ENCODE results near the gene PRAF2. TPM values are rescaled to one million over a fixed set of nuclear protein-coding genes. Genes with fewer than 3 reads are reported as not detected.

The PRAF2 gene
- polyA plus RNA-seq, 1 donor, result 14.0 TPM

DNA sequence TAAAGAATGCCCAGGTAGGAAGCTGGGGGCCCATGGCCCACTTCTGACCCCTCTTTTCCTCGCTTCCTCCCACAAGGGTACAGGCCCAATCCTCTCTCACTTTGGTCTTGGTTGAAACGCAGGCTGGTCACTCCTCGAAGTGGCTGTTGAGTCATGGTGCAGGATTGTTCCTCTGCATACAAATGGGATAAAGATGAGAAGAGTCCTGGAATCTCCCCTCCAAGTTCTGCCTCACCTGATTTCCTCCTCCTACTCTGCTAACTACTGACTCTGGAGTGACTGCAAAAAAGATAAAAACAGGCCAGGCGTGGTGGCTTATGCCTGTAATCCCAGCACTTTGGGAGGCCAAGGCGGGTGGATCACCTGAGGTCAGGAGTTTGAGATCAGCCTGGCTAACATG is 4.1 kb upstream of the PRAF2 start:
- Histone ChIP-seq H3K36me3 (ENCODE audit: control insufficient read depth, insufficient read depth, low read length) (peaks cover 9% of the 10 kb centered on the region), H3K4me1 (ENCODE audit: control insufficient read depth, insufficient read depth, low read length) (peaks cover 16% of the 10 kb centered on the region), H3K27me3 (ENCODE audit: control insufficient read depth, insufficient read depth, low read length) (no peaks in the 10 kb centered on the region), H3K4me3 (ENCODE audit: low read length) (no peak overlapping the region), H3K9me3 (ENCODE audit: control insufficient read depth, low read depth, low read length) (peaks cover 2% of the 10 kb centered on the region), H3K27ac (ENCODE audit: low read length) (no peak overlapping the region)
- WGBS (ENCODE audit: insufficient coverage, low lambda C conversion rate), result no CpG with 5 or more reads among the region's 5 CpGs
- DNase-seq, result no peak

DNA sequence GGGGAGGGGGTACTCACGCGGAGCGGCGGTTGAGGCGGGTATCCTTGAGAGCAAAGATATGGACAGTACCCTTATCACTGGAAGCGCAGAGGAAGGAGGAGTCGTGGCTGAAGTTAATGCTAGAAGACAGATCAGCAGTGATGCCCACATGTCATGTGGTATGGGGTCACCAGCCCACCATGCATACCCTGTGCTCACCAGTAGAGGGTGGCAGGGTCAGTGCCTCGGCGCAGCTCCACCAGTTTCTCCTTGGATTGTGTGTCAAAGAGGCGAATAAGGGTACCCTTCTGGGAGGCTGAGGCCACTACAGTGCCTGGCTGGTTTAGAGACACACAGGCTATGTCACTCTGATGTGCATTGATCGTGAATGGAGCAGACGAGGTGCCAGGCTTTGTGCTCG is 1.5 kb upstream of the PRAF2 start:
- DNase-seq, result no peak
- Histone ChIP-seq H3K4me3 (ENCODE audit: low read length) (no peak overlapping the region), H3K27me3 (ENCODE audit: control insufficient read depth, insufficient read depth, low read length) (no peaks in the 10 kb centered on the region), H3K4me1 (ENCODE audit: control insufficient read depth, insufficient read depth, low read length) (peaks cover 26% of the 10 kb centered on the region), H3K27ac (ENCODE audit: low read length) (no peak overlapping the region), H3K36me3 (ENCODE audit: control insufficient read depth, insufficient read depth, low read length) (peaks cover 9% of the 10 kb centered on the region), H3K9me3 (ENCODE audit: control insufficient read depth, low read depth, low read length) (peaks cover 2% of the 10 kb centered on the region)
- no CpG with 5 or more reads among the region's 13 CpGs for WGBS (ENCODE audit: insufficient coverage, low lambda C conversion rate)

DNA sequence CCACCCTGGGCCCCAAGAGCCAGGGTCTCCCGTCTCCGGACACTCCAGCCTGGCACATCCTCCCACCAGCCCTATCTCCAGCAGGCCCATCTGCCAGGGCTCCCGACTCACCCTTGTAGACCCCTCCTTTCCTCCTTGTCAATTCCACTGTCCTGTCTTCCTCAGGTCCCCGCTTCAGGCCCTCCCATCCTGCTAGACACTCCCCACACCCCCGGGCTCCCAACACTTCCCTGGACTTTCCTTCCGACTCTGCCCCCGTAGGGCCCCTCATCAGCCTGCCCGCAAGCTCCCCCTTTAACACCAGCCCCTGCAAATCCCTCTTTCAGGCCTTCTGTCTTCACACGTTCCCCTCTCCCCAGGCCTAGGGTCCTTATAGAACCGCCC is 1.1 kb downstream of the PRAF2 start:
- Histone ChIP-seq H3K9me3 (ENCODE audit: control insufficient read depth, low read depth, low read length) (peaks cover 2% of the 10 kb centered on the region), H3K4me1 (ENCODE audit: control insufficient read depth, insufficient read depth, low read length) (peaks cover 18% of the 10 kb centered on the region), H3K27ac (ENCODE audit: low read length) (no peak overlapping the region), H3K27me3 (ENCODE audit: control insufficient read depth, insufficient read depth, low read length) (no peaks in the 10 kb centered on the region), H3K4me3 (ENCODE audit: low read length) (peak overlapping the region; percentile 68), H3K36me3 (ENCODE audit: control insufficient read depth, insufficient read depth, low read length) (peaks cover 9% of the 10 kb centered on the region)
- DNase-seq, result no peak
- WGBS (ENCODE audit: insufficient coverage, low lambda C conversion rate), result no CpG with 5 or more reads among the region's 10 CpGs

DNA sequence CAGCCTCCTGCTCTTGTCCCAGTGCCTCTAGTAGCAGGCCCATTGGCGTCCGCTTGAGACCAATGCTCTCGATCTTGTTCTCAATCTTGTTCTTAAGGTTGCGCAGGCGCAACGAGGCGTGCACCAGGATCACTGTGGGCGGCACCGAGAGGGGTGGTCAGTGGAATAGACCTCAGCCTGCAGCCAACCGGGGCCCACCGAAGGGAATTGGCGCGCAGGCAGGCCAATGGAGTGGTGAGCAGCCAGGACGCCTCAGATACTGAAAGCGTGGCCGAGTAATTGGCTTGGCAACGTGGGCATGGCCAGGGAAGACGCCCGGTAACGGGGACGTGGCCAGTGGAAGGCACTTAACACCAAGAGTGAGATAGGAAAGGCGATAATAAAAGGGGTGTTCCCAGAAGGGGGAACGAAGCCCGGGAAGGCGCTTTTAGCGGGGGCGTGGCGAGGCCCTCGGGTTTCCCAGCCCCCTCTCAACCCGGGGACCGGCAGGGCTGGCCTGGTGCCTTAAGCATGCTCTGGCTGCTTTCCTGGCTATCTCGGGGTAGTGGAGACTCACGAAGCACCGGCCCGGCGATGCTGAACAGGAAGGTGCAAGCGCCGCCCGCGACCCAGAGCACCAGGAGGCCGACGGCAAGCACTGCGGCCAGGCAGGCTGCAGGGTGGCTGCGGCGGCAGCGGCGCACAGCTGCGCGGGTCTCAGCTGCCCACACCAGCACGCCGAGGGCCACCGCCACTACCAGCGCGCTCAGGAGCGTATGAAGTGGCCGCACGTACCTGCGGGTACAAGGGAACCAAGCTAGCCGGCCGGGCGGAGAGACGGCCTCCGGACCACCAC is 1.7 kb downstream of the PRAF2 start:
- WGBS (ENCODE audit: insufficient coverage, low lambda C conversion rate), result no CpG with 5 or more reads among the region's 63 CpGs
- Histone ChIP-seq H3K27ac (ENCODE audit: low read length) (peak overlapping the region; percentile 41), H3K9me3 (ENCODE audit: control insufficient read depth, low read depth, low read length) (peaks cover 2% of the 10 kb centered on the region), H3K36me3 (ENCODE audit: control insufficient read depth, insufficient read depth, low read length) (peaks cover 13% of the 10 kb centered on the region), H3K4me3 (ENCODE audit: low read length) (peak overlapping the region; percentile 68), H3K27me3 (ENCODE audit: control insufficient read depth, insufficient read depth, low read length) (no peaks in the 10 kb centered on the region), H3K4me1 (ENCODE audit: control insufficient read depth, insufficient read depth, low read length) (peaks cover 18% of the 10 kb centered on the region)
- DNase-seq, result peak; percentile 75 to 76

DNA sequence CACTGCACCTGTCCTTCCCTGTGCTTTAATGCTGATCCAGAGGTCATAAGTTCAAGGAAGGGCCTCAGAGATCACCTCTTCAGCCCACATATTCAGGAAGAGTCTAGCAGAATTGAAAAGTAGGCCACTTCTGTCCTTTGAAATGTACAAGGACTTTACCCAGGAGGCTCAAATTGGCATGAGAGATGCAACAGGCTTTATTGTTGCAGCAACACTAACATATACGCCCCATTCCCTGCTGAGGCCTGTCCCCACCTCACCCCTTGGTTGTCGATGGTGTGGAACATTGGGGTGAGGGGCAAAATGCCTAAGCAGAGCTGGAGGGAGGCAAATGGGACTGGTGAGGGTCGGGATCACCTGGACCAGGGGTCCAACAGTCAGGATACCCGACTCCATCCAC is 2.8 kb downstream of the PRAF2 start:
- Histone ChIP-seq H3K27ac (ENCODE audit: low read length) (no peak overlapping the region), H3K36me3 (ENCODE audit: control insufficient read depth, insufficient read depth, low read length) (peaks cover 14% of the 10 kb centered on the region), H3K4me1 (ENCODE audit: control insufficient read depth, insufficient read depth, low read length) (peaks cover 18% of the 10 kb centered on the region), H3K4me3 (ENCODE audit: low read length) (no peak overlapping the region), H3K27me3 (ENCODE audit: control insufficient read depth, insufficient read depth, low read length) (no peaks in the 10 kb centered on the region), H3K9me3 (ENCODE audit: control insufficient read depth, low read depth, low read length) (peaks cover 2% of the 10 kb centered on the region)
- DNase-seq, result no peak
- no CpG with 5 or more reads among the region's 4 CpGs for WGBS (ENCODE audit: insufficient coverage, low lambda C conversion rate)

DNA sequence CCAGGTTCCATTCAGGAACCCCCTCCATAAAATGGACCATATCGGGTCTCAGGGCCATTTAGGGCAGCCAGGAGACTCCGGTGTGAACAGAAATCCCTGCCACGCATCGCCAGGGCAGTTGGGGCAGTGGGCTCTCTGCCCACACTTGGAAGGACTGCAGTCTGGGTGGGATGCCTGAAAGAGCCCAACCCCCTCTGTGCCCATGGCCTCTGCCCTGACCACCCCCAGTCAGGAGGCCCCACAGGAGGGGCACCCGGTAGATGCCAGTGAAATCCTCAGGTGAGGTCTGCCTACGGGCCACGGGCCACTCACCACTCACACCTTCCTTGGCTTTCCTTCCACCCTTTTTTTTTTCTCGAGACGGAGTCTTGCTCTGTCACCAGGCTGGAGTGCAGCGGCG is 4.8 kb downstream of the PRAF2 start:
- peaks cover 19% of the 10 kb centered on the region for H3K36me3 ChIP-seq (ENCODE audit: control insufficient read depth, insufficient read depth, low read length)
- DNase-seq, result no peak
- peaks cover under 1% of the 10 kb centered on the region for H3K9me3 ChIP-seq (ENCODE audit: control insufficient read depth, low read depth, low read length)
- no CpG with 5 or more reads among the region's 11 CpGs for WGBS (ENCODE audit: insufficient coverage, low lambda C conversion rate)
- H3K27me3 ChIP-seq (ENCODE audit: control insufficient read depth, insufficient read depth, low read length), result no peaks in the 10 kb centered on the region
- peaks cover 14% of the 10 kb centered on the region for H3K4me1 ChIP-seq (ENCODE audit: control insufficient read depth, insufficient read depth, low read length)
- H3K27ac ChIP-seq (ENCODE audit: low read length), result no peak overlapping the region
- H3K4me3 ChIP-seq (ENCODE audit: low read length), result no peak overlapping the region

DNA sequence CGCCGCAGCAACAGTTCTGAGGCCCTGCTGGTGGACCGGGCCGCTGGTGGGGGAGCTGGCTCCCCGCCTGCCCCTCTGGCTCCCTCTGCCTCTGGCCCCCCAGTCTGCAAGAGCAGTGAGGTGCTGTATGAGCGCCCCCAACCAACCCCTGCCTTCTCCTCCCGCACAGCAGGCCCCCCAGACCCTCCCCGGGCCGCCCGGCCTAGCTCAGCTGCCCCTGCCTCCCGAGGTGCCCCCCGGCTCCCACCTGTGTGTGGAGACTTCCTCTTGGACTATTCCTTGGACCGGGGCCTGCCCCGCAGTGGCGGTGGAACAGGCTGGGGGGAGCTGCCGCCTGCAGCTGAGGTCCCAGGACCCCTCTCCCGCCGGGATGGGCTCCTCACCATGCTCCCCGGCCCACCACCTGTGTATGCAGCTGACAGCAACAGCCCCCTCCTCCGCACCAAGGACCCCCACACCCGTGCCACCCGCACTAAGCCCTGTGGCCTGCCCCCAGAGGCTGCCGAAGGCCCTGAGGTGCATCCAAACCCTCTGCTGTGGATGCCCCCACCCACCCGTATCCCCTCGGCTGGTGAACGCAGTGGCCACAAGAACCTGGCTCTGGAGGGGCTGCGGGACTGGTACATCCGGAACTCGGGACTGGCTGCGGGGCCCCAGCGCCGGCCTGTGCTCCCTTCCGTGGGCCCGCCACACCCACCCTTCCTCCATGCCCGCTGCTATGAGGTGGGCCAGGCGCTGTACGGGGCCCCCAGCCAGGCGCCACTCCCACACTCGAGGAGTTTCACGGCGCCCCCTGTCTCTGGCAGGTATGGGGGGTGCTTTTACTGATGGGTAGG is 6.3 kb downstream of the PRAF2 start:
- no CpG with 5 or more reads among the region's 41 CpGs for WGBS (ENCODE audit: insufficient coverage, low lambda C conversion rate)
- Histone ChIP-seq H3K4me1 (ENCODE audit: control insufficient read depth, insufficient read depth, low read length) (peaks cover 5% of the 10 kb centered on the region), H3K27me3 (ENCODE audit: control insufficient read depth, insufficient read depth, low read length) (no peaks in the 10 kb centered on the region), H3K4me3 (ENCODE audit: low read length) (no peak overlapping the region), H3K9me3 (ENCODE audit: control insufficient read depth, low read depth, low read length) (no peaks in the 10 kb centered on the region), H3K36me3 (ENCODE audit: control insufficient read depth, insufficient read depth, low read length) (peaks cover 26% of the 10 kb centered on the region), H3K27ac (ENCODE audit: low read length) (no peak overlapping the region)
- no peak for DNase-seq

DNA sequence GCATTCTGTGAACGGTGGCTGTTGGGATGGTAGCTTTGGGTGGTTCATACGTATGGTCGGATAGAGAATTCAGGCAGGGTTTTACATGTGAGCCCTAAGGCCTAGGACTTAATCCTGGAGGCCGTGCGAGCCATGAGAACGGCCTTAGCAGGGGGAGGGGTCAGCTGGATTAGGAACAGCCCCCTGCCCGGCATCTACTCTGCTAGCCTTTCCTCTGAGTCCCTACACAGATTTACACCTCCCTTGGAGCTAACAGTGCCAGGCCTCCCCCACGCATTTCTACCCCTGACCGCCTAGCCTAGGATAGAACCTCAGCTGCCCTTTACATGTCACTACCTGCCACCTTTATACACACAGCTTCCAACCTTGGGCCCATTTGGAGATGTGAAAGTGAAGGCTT is 7.1 kb downstream of the PRAF2 start:
- DNase-seq, result no peak
- H3K4me1 ChIP-seq (ENCODE audit: control insufficient read depth, insufficient read depth, low read length), result peaks cover 6% of the 10 kb centered on the region
- peaks cover 32% of the 10 kb centered on the region for H3K36me3 ChIP-seq (ENCODE audit: control insufficient read depth, insufficient read depth, low read length)
- H3K4me3 ChIP-seq (ENCODE audit: low read length), result no peak overlapping the region
- H3K27me3 ChIP-seq (ENCODE audit: control insufficient read depth, insufficient read depth, low read length), result no peaks in the 10 kb centered on the region
- WGBS (ENCODE audit: insufficient coverage, low lambda C conversion rate), result no CpG with 5 or more reads among the region's 9 CpGs
- no peak overlapping the region for H3K27ac ChIP-seq (ENCODE audit: low read length)
- H3K9me3 ChIP-seq (ENCODE audit: control insufficient read depth, low read depth, low read length), result no peaks in the 10 kb centered on the region

DNA sequence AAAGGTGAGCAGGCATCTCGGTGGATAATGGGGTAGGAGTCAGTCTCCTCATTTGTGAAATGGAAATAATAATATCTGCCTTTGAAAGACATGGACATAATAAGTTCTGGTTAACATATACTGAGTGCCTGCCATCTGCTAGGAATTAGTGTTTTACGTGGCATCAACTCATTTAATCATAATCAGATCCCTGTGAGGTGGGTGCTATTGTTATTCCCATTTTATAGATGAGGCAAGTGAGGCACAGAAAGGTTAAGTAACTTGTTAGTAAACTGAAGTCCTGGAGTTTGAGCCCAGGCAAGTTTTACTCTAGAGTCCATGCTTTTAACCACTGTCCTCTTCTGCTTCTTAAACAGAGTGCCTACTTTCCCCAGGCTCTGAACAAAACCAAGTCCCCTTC is 7.5 kb downstream of the PRAF2 start:
- Histone ChIP-seq H3K9me3 (ENCODE audit: control insufficient read depth, low read depth, low read length) (no peaks in the 10 kb centered on the region), H3K4me1 (ENCODE audit: control insufficient read depth, insufficient read depth, low read length) (peaks cover 8% of the 10 kb centered on the region), H3K27ac (ENCODE audit: low read length) (no peak overlapping the region), H3K4me3 (ENCODE audit: low read length) (no peak overlapping the region), H3K27me3 (ENCODE audit: control insufficient read depth, insufficient read depth, low read length) (no peaks in the 10 kb centered on the region), H3K36me3 (ENCODE audit: control insufficient read depth, insufficient read depth, low read length) (peaks cover 34% of the 10 kb centered on the region)
- no CpG with 5 or more reads among the region's 2 CpGs for WGBS (ENCODE audit: insufficient coverage, low lambda C conversion rate)
- DNase-seq, result no peak

DNA sequence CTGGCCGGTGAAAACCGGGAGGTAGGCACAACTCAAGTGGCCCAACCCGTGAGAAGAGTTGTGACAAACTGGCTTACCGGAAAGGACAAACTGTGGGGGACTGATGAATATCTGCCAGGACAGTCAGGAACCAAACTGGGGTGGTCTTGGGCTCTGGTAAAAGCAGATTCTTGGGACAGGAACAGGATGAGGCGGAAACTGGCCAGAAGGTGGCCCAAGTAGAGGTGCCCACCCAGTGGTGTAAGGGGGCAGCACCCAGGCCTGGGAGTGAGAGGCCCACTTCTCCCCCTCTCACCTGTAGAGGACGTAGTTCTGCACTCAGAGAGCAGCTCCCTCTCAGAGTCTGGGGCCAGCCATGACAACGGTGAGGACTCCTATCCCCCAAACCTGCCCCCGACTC is 9.1 kb downstream of the PRAF2 start:
- no peak overlapping the region for H3K4me3 ChIP-seq (ENCODE audit: low read length)
- H3K27me3 ChIP-seq (ENCODE audit: control insufficient read depth, insufficient read depth, low read length), result no peaks in the 10 kb centered on the region
- H3K27ac ChIP-seq (ENCODE audit: low read length), result no peak overlapping the region
- no CpG with 5 or more reads among the region's 8 CpGs for WGBS (ENCODE audit: insufficient coverage, low lambda C conversion rate)
- H3K4me1 ChIP-seq (ENCODE audit: control insufficient read depth, insufficient read depth, low read length), result peaks cover 16% of the 10 kb centered on the region
- no peaks in the 10 kb centered on the region for H3K9me3 ChIP-seq (ENCODE audit: control insufficient read depth, low read depth, low read length)
- no peak for DNase-seq
- peaks cover 34% of the 10 kb centered on the region for H3K36me3 ChIP-seq (ENCODE audit: control insufficient read depth, insufficient read depth, low read length)
